ENCODE results near the gene DAGLB. TPM values are rescaled to one million over a fixed set of nuclear protein-coding genes. Genes with fewer than 3 reads are reported as not detected.
A peak's percentile ranks its signal among the peaks of the same experiment; 100 is the strongest.

DAGLB gene
- total RNA-seq, 1 experiment from 2014 or later: 24.1 TPM

GRCh38 chr7:6385909-6386560, 61.7 kb downstream of the DAGLB start:
- no peaks in the 10 kb centered on the region for H3K27me3 ChIP-seq (replicated peaks; ENCODE audit: insufficient read depth, low read depth, low read length, poor library complexity)
- no TSS peak for BruUV-seq (replicated peaks)
- no peaks in the 10 kb centered on the region for H3K9me3 ChIP-seq (ENCODE audit: low read depth, low read length, poor library complexity, severe bottlenecking)
- intact Hi-C loops (cut with micrococcal nuclease; ENCODE audit: unreplicated experiment): no loop called here
- H3K4me3 ChIP-seq (ENCODE audit: low read depth, low read length, poor library complexity, severe bottlenecking): no peak overlapping the region
- H3K27ac ChIP-seq (ENCODE audit: low read depth, low read length, poor library complexity, severe bottlenecking): peak overlapping the region; percentile 63
- ChIA-PET POLR2A (ENCODE audit: low non-redundant PET) (no interaction called here), CTCF (no interaction called here)
- H3K36me3 ChIP-seq (ENCODE audit: insufficient read depth, low read length, poor library complexity, severe bottlenecking): peaks cover 23% of the 10 kb centered on the region
- no peak for DNase-seq (ENCODE audit: low spot score)
- H3K4me1 ChIP-seq (ENCODE audit: insufficient read depth, low read length, poor library complexity, severe bottlenecking): peaks cover 37% of the 10 kb centered on the region
- TF ChIP-seq EZH2 (IDR thresholded peaks at IDR 0.05; ENCODE audit: borderline replicate concordance, low read depth, low read length, poor library complexity, severe bottlenecking): no peak
- no peak for TF ChIP-seq CTCF (conservative IDR thresholded peaks at IDR 0.05; ENCODE audit: low read depth, low read length)

- peaks cover 42% of the 10 kb centered on the region for H3K4me1 ChIP-seq (ENCODE audit: insufficient read depth, low read length, poor library complexity, severe bottlenecking)
- BruUV-seq (replicated peaks): no TSS peak
- intact Hi-C loops (cut with micrococcal nuclease; ENCODE audit: unreplicated experiment): no loop called here
- CTCF ChIA-PET: interaction anchor here (0.7 kb wide), 1 partner anchor 169 kb away, joined by 3 read pairs; no protein-coding TSS in a partner anchor
- no peaks in the 10 kb centered on the region for H3K27me3 ChIP-seq (replicated peaks; ENCODE audit: insufficient read depth, low read depth, low read length, poor library complexity)
- H3K9me3 ChIP-seq (ENCODE audit: low read depth, low read length, poor library complexity, severe bottlenecking): no peaks in the 10 kb centered on the region
- POLR2A ChIA-PET (ENCODE audit: low non-redundant PET): no interaction called here
- no peak for TF ChIP-seq CTCF (conservative IDR thresholded peaks at IDR 0.05; ENCODE audit: low read depth, low read length)
- no peak for TF ChIP-seq EZH2 (IDR thresholded peaks at IDR 0.05; ENCODE audit: borderline replicate concordance, low read depth, low read length, poor library complexity, severe bottlenecking)
- H3K36me3 ChIP-seq (ENCODE audit: insufficient read depth, low read length, poor library complexity, severe bottlenecking): peaks cover 19% of the 10 kb centered on the region
- DNase-seq (ENCODE audit: low spot score): peak; percentile 89
- H3K27ac ChIP-seq (ENCODE audit: low read depth, low read length, poor library complexity, severe bottlenecking): peak overlapping the region; percentile 63
- H3K4me3 ChIP-seq (ENCODE audit: low read depth, low read length, poor library complexity, severe bottlenecking): no peak overlapping the region
These were observed 62.5 kb downstream of the DAGLB start for GRCh38 chr7:6385110-6385781.

- H3K27ac ChIP-seq (ENCODE audit: low read depth, low read length, poor library complexity, severe bottlenecking): peak overlapping the region; percentile 63
- peaks cover 19% of the 10 kb centered on the region for H3K36me3 ChIP-seq (ENCODE audit: insufficient read depth, low read length, poor library complexity, severe bottlenecking)
- no peaks in the 10 kb centered on the region for H3K9me3 ChIP-seq (ENCODE audit: low read depth, low read length, poor library complexity, severe bottlenecking)
- ChIA-PET CTCF (no interaction called here), POLR2A (ENCODE audit: low non-redundant PET) (no interaction called here)
- TF ChIP-seq CTCF (conservative IDR thresholded peaks at IDR 0.05; ENCODE audit: low read depth, low read length) (no peak), EZH2 (IDR thresholded peaks at IDR 0.05; ENCODE audit: borderline replicate concordance, low read depth, low read length, poor library complexity, severe bottlenecking) (no peak)
- no peaks in the 10 kb centered on the region for H3K27me3 ChIP-seq (replicated peaks; ENCODE audit: insufficient read depth, low read depth, low read length, poor library complexity)
- no peak overlapping the region for H3K4me3 ChIP-seq (ENCODE audit: low read depth, low read length, poor library complexity, severe bottlenecking)
- H3K4me1 ChIP-seq (ENCODE audit: insufficient read depth, low read length, poor library complexity, severe bottlenecking): peaks cover 42% of the 10 kb centered on the region
- intact Hi-C loops (cut with micrococcal nuclease; ENCODE audit: unreplicated experiment): no loop called here
- BruUV-seq (replicated peaks): no TSS peak
- no peak for DNase-seq (ENCODE audit: low spot score)
These were observed 63.4 kb downstream of the DAGLB start for GRCh38 chr7:6384327-6384726.

Data from A673 (cell line).